HG03521 (cell line): ENCODE results near the gene DDTL.
"Not testable (repeated sequence)": the region's sequence is repeated elsewhere in the genome, so short reads cannot be mapped to it uniquely, and the experiment has no call there.

Experiments
- ATAC-seq: cut with Tn5 transposase; IDR thresholded peaks from one replicate; pipeline ENCODE4 v1.9.1; 2021; ENCODE audit warnings: mild to moderate bottlenecking, moderate library complexity; ENCODE audit not compliant: unreplicated experiment

Gene DDTL

GRCh38 chr22:23966568-23966967 is at the start of gene DDTL:
DDTL (plus strand) TSS chr22:23966888; CDS start chr22:23966915, 27 bp downstream.
- ATAC-seq, result peak; percentile 90

- ATAC-seq, result not testable (repeated sequence)
Observed at GRCh38 chr22:23920267-23920611, 46.4 kb upstream of the DDTL start.

GRCh38 chr22:23921586-23922201 is 45.0 kb upstream of the DDTL start:
- not testable (repeated sequence) for ATAC-seq

GRCh38 chr22:23922921-23923320 is 43.8 kb upstream of the DDTL start:
- no peak for ATAC-seq

- ATAC-seq, result no peak
Observed at GRCh38 chr22:23925020-23925606, 41.6 kb upstream of the DDTL start.

- ATAC-seq, result no peak
Observed at GRCh38 chr22:23926561-23926960, 40.1 kb upstream of the DDTL start.

- ATAC-seq, result no peak
Observed at GRCh38 chr22:23938328-23939016, 28.2 kb upstream of the DDTL start.

- no peak for ATAC-seq
Observed at GRCh38 chr22:23939017-23939357, 27.7 kb upstream of the DDTL start.

- not testable (repeated sequence) for ATAC-seq
Observed at GRCh38 chr22:23940166-23940565, 26.5 kb upstream of the DDTL start.

GRCh38 chr22:23947391-23947790 is 19.3 kb upstream of the DDTL start:
- ATAC-seq, result not testable (repeated sequence)

- ATAC-seq, result not testable (repeated sequence)
Observed at GRCh38 chr22:23949764-23950163, 16.9 kb upstream of the DDTL start.

GRCh38 chr22:23951383-23951782 is 15.3 kb upstream of the DDTL start:
- not testable (repeated sequence) for ATAC-seq

- ATAC-seq, result not testable (repeated sequence)
Observed at GRCh38 chr22:23952794-23953405, 13.8 kb upstream of the DDTL start.

GRCh38 chr22:23953485-23953884 is 13.2 kb upstream of the DDTL start:
- ATAC-seq, result not testable (repeated sequence)

- ATAC-seq, result not testable (repeated sequence)
Observed at GRCh38 chr22:23954193-23954990, 12.3 kb upstream of the DDTL start.

GRCh38 chr22:23954991-23955305 is 11.7 kb upstream of the DDTL start:
- not testable (repeated sequence) for ATAC-seq

GRCh38 chr22:23955886-23956285 is 10.8 kb upstream of the DDTL start:
- not testable (repeated sequence) for ATAC-seq

GRCh38 chr22:23956301-23956900 is 10.3 kb upstream of the DDTL start:
- ATAC-seq, result not testable (repeated sequence)

GRCh38 chr22:23961084-23961771 is 5.5 kb upstream of the DDTL start, which contains the start of gene GSTT2B:
GSTT2B (minus strand) TSS chr22:23961195; CDS start chr22:23961131, 64 bp downstream.
- ATAC-seq, result not testable (repeated sequence)

GRCh38 chr22:23966094-23966493 is 594 bp upstream of the DDTL start:
- ATAC-seq, result peak; percentile 30
